ENCODE measurements around the gene TPP1. TPM values are rescaled to one million over a fixed set of nuclear protein-coding genes. Genes with fewer than 3 reads are reported as not detected.

TPP1 gene
- total and polyA plus RNA-seq, 9 donors = 21.0 to 360 (median 58.2) TPM

DNA sequence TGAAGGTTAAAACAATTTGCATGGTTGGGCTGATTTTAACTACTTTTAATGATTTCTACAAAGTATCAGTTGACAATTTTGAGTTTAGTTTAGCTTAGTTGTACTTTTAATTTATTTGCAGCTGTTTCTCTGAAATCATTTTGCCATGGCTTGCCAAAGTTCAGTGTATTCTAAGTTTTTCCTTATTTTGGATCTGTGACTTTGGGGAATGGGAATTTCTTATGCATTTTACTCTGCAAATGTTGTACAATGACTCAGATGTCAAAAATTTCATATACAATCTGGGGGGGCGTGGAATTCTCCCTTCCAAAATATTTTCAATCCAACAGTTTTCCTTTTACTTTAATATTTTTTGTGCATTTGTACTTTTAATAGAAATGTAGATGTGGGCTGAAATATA is 45.3 kb upstream of the TPP1 start:
- Histone ChIP-seq H3K4me1 (ENCODE audit: insufficient read depth) (no peaks in the 10 kb centered on the region), H3K4me3 (no peak overlapping the region), H3K36me3 (no peaks in the 10 kb centered on the region), H3K27ac (no peak overlapping the region), H3K27me3 (no peaks in the 10 kb centered on the region), H3K9me3 (no peaks in the 10 kb centered on the region)
- DNase-seq = no peak
- intact Hi-C loops (cut with DNase I) = no loop called here
- TF ChIP-seq POLR2A (IDR thresholded peaks at IDR 0.05) = no peak
- WGBS, 3 donors = 0 to 3% (median 0%) methylated on average over 1 of the region's 1 CpG

- DNase-seq = no peak
- H3K9me3 ChIP-seq = no peaks in the 10 kb centered on the region
- H3K36me3 ChIP-seq = no peaks in the 10 kb centered on the region
- no peaks in the 10 kb centered on the region for H3K4me1 ChIP-seq (ENCODE audit: insufficient read depth)
- intact Hi-C loops (cut with DNase I) = no loop called here
- H3K4me3 ChIP-seq = no peak overlapping the region
- no peak overlapping the region for H3K27ac ChIP-seq
- TF ChIP-seq EP300 (IDR thresholded peaks at IDR 0.05) (no peak), POLR2A (IDR thresholded peaks at IDR 0.05) (no peak), CTCF (IDR thresholded peaks at IDR 0.05) (no peak)
- no peaks in the 10 kb centered on the region for H3K27me3 ChIP-seq
- WGBS, 3 donors = 43 to 58% (median 56%) methylated on average over 3 of the region's 3 CpGs
These were observed 44.7 kb upstream of the TPP1 start for GRCh38 chr11:6663794-6664469.

DNA sequence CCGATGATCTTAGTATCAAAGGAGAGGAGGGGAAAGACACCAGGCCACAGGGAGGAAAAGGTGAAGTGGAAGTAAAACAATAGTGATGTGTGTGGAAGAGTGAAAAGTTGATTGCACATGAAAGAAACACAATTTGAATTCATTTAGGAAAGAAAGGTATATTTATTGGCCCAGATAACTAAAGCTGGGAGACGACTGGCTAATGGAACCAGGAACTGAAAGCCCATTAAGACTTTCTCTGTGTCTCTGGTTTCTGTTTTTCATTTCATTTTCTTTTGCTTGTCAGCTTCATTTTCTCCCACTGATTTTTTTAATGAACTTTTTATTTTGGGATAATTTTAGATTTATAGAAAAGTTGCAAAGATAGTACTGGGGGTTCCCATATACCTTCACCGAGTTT is 41.5 kb upstream of the TPP1 start:
- TF ChIP-seq POLR2A (IDR thresholded peaks at IDR 0.05) = no peak
- no peak for TF ChIP-seq CTCF (IDR thresholded peaks at IDR 0.05)
- H3K27me3 ChIP-seq = no peaks in the 10 kb centered on the region
- WGBS, 3 donors = 81 to 94% (median 92%) methylated on average over 3 of the region's 3 CpGs
- no peak for DNase-seq
- no peak overlapping the region for H3K4me3 ChIP-seq
- H3K36me3 ChIP-seq = no peaks in the 10 kb centered on the region
- no peaks in the 10 kb centered on the region for H3K4me1 ChIP-seq (ENCODE audit: insufficient read depth)
- intact Hi-C loops (cut with DNase I) = no loop called here
- no peaks in the 10 kb centered on the region for H3K9me3 ChIP-seq
- no peak overlapping the region for H3K27ac ChIP-seq

DNA sequence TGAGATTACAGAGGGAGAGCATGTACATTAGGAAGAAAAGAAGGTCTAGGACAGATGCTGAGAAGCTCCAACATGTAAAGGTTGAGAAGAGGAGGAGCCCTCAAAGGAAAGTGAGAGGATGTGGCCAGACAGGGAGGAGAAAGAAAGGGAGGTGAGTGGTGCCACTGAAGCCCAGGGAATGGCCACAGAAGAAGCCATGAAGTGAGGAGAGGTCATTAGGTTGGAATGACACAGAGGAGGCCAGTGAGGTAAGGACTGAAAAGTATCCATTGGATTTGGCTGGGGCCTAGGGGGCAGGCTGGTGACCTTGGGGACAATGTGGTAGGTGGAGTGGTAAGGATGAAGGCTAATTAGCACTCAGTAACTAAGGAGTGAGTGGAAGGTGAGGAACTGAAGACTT is 39.4 kb upstream of the TPP1 start:
- H3K27me3 ChIP-seq = no peaks in the 10 kb centered on the region
- no peak for DNase-seq
- TF ChIP-seq CTCF (IDR thresholded peaks at IDR 0.05) (no peak), EP300 (IDR thresholded peaks at IDR 0.05) (no peak), POLR2A (IDR thresholded peaks at IDR 0.05) (no peak)
- no peaks in the 10 kb centered on the region for H3K9me3 ChIP-seq
- intact Hi-C loops (cut with DNase I) = no loop called here
- no peak overlapping the region for H3K4me3 ChIP-seq
- peaks cover 7% of the 10 kb centered on the region for H3K4me1 ChIP-seq (ENCODE audit: insufficient read depth)
- H3K36me3 ChIP-seq = no peaks in the 10 kb centered on the region
- H3K27ac ChIP-seq = no peak overlapping the region

DNA sequence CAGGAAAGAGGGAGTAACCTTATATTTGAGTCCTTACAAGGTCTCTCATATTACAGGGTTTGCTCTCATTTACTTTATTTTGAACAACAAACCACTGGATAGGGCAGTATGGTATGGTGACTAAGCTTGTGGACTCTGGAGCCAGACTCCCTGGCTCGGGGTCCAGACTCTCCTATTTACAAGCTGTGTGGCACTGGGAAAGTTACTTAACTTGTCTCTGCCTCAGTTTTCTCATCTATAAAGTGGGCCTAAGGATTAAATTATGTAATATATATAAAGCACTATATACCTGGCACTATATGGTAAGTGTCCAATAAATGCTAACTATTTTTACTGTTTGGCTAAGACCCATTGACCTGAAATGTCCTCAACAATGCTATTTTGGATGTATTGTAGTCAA is 38.1 kb upstream of the TPP1 start:
- intact Hi-C loops (cut with DNase I) = no loop called here
- 13 to 28% (median 22%) methylated on average over 1 of the region's 1 CpG for WGBS, 3 donors
- TF ChIP-seq CTCF (IDR thresholded peaks at IDR 0.05) (no peak), POLR2A (IDR thresholded peaks at IDR 0.05) (no peak), EP300 (IDR thresholded peaks at IDR 0.05) (no peak)
- no peaks in the 10 kb centered on the region for H3K36me3 ChIP-seq
- H3K9me3 ChIP-seq = no peaks in the 10 kb centered on the region
- H3K27ac ChIP-seq = no peak overlapping the region
- H3K4me3 ChIP-seq = no peak overlapping the region
- DNase-seq = no peak
- peaks cover 8% of the 10 kb centered on the region for H3K4me1 ChIP-seq (ENCODE audit: insufficient read depth)
- H3K27me3 ChIP-seq = no peaks in the 10 kb centered on the region
